ENCODE results near the gene DOLPP1. TPM values are rescaled to one million over a fixed set of nuclear protein-coding genes. Genes with fewer than 3 reads are reported as not detected.

Gene DOLPP1
- polyA plus RNA-seq, 1 experiment = 17.6 TPM

GRCh38 chr9:129101279-129101678, 20.4 kb downstream of the DOLPP1 start:
- Histone ChIP-seq H3K27me3 (ENCODE audit: control insufficient read depth, insufficient read depth, low read length) (no peaks in the 10 kb centered on the region), H3K4me3 (ENCODE audit: low read depth, low read length) (no peak overlapping the region), H3K36me3 (ENCODE audit: control insufficient read depth, insufficient read depth, low read length) (peaks cover 14% of the 10 kb centered on the region)
- CTCF ChIA-PET = interaction anchor here (1.2 kb wide), 1 partner anchor 20 kb away, joined by 3 read pairs; the partner anchor contains the start of gene DOLPP1
- TF ChIP-seq CTCF (IDR thresholded peaks at IDR 0.05; ENCODE audit: insufficient read depth, low read depth, low read length) = no peak
- POLR2A ChIA-PET = no interaction called here
- no peak for DNase-seq (ENCODE audit: low read depth)

- peaks cover 16% of the 10 kb centered on the region for H3K36me3 ChIP-seq (ENCODE audit: control insufficient read depth, insufficient read depth, low read length)
- no peak for TF ChIP-seq CTCF (IDR thresholded peaks at IDR 0.05; ENCODE audit: insufficient read depth, low read depth, low read length)
- H3K4me3 ChIP-seq (ENCODE audit: low read depth, low read length) = no peak overlapping the region
- CTCF ChIA-PET = interaction anchor here (1.2 kb wide), 1 partner anchor 21 kb away, joined by 3 read pairs; the partner anchor contains the start of gene DOLPP1
- POLR2A ChIA-PET = no interaction called here
- no peak for DNase-seq (ENCODE audit: low read depth)
- H3K27me3 ChIP-seq (ENCODE audit: control insufficient read depth, insufficient read depth, low read length) = no peaks in the 10 kb centered on the region
Observed at GRCh38 chr9:129102095-129102525, 21.2 kb downstream of the DOLPP1 start.

GRCh38 chr9:129102791-129103594, 22.1 kb downstream of the DOLPP1 start:
- no peaks in the 10 kb centered on the region for H3K27me3 ChIP-seq (ENCODE audit: control insufficient read depth, insufficient read depth, low read length)
- DNase-seq (ENCODE audit: low read depth) = no peak
- peak; percentile 71 for TF ChIP-seq CTCF (IDR thresholded peaks at IDR 0.05; ENCODE audit: insufficient read depth, low read depth, low read length)
- ChIA-PET POLR2A (no interaction called here), CTCF (interaction anchor here (0.6 to 1.1 kb wide), 4 partner anchors 9 to 67 kb away, joined by 3 to 5 read pairs (median 4); partner anchors contain the start of genes DOLPP1 and PTPA)
- H3K36me3 ChIP-seq (ENCODE audit: control insufficient read depth, insufficient read depth, low read length) = peaks cover 18% of the 10 kb centered on the region
- no peak overlapping the region for H3K4me3 ChIP-seq (ENCODE audit: low read depth, low read length)

- ChIA-PET CTCF (interaction anchor here (0.8 to 1.1 kb wide), 3 partner anchors 8 to 23 kb away, joined by 3 to 5 read pairs (median 5); partner anchors contain the start of genes DOLPP1 and PTPA), POLR2A (no interaction called here)
- Histone ChIP-seq H3K27me3 (ENCODE audit: control insufficient read depth, insufficient read depth, low read length) (no peaks in the 10 kb centered on the region), H3K36me3 (ENCODE audit: control insufficient read depth, insufficient read depth, low read length) (peaks cover 18% of the 10 kb centered on the region), H3K4me3 (ENCODE audit: low read depth, low read length) (no peak overlapping the region)
- TF ChIP-seq CTCF (IDR thresholded peaks at IDR 0.05; ENCODE audit: insufficient read depth, low read depth, low read length) = no peak
- DNase-seq (ENCODE audit: low read depth) = no peak
Observed at GRCh38 chr9:129103595-129103965, 22.7 kb downstream of the DOLPP1 start.

GRCh38 chr9:129104051-129104450, 23.1 kb downstream of the DOLPP1 start:
- ChIA-PET POLR2A (no interaction called here), CTCF (no interaction called here)
- Histone ChIP-seq H3K36me3 (ENCODE audit: control insufficient read depth, insufficient read depth, low read length) (peaks cover 18% of the 10 kb centered on the region), H3K27me3 (ENCODE audit: control insufficient read depth, insufficient read depth, low read length) (no peaks in the 10 kb centered on the region), H3K4me3 (ENCODE audit: low read depth, low read length) (no peak overlapping the region)
- DNase-seq (ENCODE audit: low read depth) = no peak
- TF ChIP-seq CTCF (IDR thresholded peaks at IDR 0.05; ENCODE audit: insufficient read depth, low read depth, low read length) = no peak
